ENCODE data around the gene EYS. TPM values are rescaled to one million over a fixed set of nuclear protein-coding genes. Genes with fewer than 3 reads are reported as not detected.
A peak's percentile ranks its signal among the peaks of the same experiment; 100 is the strongest.
"Not testable (repeated sequence)": the region's sequence is repeated elsewhere in the genome, so short reads cannot be mapped to it uniquely, and the experiment has no call there.

The EYS gene
- total RNA-seq, 1 experiment from 2014 or later = 0.98 TPM

DNA sequence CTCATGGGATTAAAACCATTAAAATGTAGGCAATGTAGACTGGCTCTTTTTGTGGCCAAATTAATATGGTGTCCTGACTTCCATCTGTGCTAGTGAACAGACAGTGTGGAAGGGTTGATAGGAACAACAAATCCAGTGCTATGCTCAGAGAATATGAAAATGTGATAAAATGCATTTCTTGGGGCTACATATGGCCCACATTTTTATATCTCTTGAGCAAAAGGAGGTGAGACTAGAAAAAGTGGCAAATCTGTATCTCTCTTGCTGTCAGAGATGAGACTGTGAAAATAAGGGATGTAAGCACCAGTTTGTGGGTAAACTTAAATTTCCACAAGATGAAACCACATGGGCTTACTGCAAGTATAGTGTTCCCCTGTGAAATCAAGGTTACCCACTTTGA is 1909.3 kb downstream of the EYS start:
- no peak for DNase-seq (ENCODE audit: low read depth)

DNA sequence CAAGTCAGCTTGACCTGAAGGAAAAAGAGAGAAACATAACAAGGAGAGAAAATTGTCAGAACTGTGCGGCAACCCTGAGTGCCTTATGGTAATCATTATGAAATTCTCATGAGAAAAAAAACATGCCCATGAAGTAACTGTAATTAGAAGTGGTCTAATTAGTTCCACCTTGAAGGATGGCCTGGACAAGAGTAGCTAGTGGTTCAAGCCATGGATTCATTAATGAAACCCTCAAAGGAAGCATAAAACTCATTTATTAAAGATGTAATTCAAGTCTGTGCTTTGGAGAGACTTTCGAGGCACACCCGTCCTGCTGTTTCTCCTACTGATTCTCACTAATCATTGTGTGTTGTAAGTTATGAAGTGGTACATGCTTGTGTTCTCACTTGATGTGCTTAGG is 1911.2 kb downstream of the EYS start:
- DNase-seq (ENCODE audit: low read depth) = no peak

- DNase-seq (ENCODE audit: low read depth) = peak; percentile 71
Measured at GRCh38 chr6:63795006-63795405, 1912.0 kb downstream of the EYS start.

DNA sequence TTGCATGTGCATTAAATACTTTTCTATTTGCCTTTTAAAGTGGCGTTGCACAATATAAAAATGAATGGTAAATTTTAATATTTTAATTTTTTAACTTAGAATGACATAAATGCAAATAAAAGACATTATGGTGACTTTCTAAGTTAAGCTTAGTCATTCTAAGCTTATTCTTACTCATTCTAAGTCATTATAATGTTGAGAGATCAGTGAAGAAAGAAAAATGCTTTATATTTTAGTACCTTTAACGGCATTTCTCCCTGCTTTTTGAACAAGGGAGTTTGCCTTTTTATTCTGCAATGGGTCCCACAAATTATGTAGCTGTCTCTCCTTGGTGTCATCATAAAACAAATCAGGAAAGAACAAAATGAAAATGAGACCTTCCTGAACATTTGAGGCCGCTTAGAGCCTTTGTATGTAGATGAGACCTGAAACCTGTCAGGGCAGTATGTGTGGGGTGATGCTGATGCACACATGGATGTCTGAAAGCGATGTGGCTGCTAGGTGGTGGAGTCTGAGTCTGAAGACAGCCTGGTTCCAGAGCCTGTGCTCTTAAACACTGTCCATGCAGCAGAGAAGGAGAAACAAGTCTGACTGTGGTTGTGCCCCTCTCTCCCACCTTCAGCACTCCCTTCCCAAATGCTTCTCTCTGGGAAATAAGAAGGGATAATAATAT is 1913.4 kb downstream of the EYS start:
- no peak for DNase-seq (ENCODE audit: low read depth)

- DNase-seq (ENCODE audit: low read depth) = no peak
Measured at GRCh38 chr6:63792736-63793464, 1914.1 kb downstream of the EYS start.

GRCh38 chr6:63790334-63790733 is 1916.7 kb downstream of the EYS start:
- no peak for DNase-seq (ENCODE audit: low read depth)

GRCh38 chr6:63789699-63790098 is 1917.3 kb downstream of the EYS start:
- no peak for DNase-seq (ENCODE audit: low read depth)

DNA sequence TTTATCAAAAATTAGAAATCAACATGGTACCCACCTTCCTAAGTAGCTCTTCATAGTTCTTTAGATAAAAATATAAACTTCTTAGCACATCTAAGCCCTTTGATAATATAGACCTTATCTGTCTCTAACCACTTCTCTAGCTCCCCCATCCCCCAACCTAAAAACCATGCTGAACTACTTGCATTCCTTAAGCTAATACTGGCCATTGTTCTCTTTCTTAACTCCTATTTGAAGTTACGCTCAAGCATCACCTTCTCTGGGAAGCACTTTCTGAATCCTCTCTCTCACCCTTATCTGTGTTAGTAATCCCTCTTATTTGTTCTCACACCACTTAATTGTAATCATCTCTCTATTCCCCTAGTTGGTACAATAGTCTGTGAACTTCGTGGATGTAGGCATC is 1918.5 kb downstream of the EYS start:
- DNase-seq (ENCODE audit: low read depth) = no peak

GRCh38 chr6:63787021-63787420 is 1920.0 kb downstream of the EYS start:
- DNase-seq (ENCODE audit: low read depth) = peak; percentile 41

DNA sequence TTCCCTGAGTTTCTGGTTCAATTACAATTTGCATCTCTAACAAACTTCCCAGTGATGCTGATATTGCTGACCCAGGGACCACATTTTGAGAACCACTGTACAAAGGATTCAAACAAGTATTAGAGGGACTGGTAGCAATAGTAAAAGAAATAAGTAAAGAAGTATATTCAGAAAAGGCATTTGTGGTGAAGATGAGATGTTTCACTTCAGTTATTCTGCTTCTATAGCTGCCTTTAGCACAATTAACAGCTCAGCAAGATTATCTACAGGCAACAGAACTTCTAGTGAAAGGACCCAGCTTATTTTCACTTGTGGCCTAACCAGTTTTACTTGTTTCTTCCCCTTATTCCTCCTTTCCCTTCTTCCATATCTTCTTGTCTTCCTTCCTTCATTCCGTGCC is 1922.0 kb downstream of the EYS start:
- no peak for DNase-seq (ENCODE audit: low read depth)

- DNase-seq (ENCODE audit: low read depth) = no peak
Measured at GRCh38 chr6:63783096-63783495, 1923.9 kb downstream of the EYS start.

DNA sequence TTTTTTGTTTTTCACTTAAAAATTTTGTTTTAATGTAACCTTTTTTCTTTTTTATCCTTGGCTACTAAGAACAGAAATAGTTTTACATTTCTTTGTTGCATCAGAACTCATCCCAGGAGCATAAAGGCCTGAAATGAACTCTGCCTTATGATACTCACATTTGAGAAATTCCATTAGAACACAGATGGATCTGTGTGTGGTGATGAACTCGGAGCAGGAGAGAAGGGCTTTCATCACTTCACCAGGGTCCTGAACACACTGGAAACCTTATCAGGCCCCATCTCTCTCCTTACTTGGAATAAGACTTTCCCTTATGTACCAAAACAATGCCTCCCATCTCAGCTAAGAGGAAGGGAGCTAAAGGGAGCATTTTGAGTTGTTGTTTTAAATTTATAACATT is 1932.1 kb downstream of the EYS start:
- DNase-seq (ENCODE audit: low read depth) = no peak

DNA sequence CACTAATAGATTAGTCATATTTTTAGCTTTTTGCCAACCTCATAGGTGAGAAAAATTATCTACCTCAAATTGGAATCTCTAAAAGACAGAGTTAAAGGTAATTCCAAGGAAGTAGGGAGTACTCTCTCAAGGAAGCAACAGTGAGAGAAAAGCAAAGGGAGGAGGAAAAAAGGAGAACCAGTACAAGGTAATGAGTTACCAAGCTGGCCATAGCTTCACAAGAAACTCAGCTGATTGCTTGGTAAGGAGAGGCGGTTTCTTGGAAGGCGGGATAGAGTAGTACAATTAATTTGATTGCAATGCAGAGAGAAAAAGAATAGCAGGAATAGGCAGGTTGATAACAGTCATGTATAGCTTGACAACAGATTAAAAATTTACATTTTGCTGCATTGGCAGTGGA is 1933.8 kb downstream of the EYS start:
- DNase-seq (ENCODE audit: low read depth) = no peak

- no peak for DNase-seq (ENCODE audit: low read depth)
Measured at GRCh38 chr6:63765828-63766227, 1941.2 kb downstream of the EYS start.

- peak; percentile 38 for DNase-seq (ENCODE audit: low read depth)
Measured at GRCh38 chr6:63764318-63764916, 1942.6 kb downstream of the EYS start.

DNA sequence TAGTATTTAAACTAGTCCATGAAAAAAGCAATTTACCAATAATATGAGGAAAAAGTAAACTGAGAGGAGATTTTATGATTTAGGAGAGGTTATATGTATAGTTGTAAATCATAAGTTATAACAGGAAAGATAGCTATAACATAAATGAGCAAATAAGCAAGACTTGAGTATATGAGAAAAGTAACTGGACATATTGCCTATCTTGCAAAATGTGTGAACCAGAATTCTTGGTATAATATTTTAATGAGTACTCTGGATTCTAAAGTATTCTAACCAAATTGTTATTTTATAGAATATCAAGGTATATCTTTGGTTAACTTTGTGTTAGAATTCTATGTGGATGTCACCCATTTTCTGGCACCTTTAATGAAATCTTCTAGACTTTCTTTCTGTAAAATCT is 1946.8 kb downstream of the EYS start:
- DNase-seq (ENCODE audit: low read depth) = no peak

DNA sequence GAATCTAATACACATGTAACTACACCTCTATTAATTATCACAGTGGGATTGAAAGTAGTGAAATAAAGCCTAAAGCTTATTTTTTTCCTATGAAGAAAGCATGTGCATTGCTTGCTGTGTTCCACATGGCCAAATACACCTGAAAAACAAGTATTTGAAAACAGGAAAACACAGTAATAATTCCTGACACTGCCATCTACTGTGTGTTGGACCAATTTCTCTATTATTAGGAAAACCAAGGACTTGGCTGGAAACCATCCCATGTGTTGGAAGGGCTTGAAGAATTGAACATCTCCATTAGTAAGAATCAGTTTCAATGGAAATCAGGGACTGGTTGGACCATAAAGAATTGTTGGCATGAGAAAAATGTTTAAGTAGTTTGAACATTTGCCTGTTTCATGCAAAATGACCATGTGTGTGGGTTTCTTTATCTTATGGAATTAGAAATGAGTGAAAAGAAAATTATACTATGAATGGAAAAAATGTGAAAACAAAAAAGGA is 1947.4 kb downstream of the EYS start:
- peak; percentile 11 for DNase-seq (ENCODE audit: low read depth)

DNA sequence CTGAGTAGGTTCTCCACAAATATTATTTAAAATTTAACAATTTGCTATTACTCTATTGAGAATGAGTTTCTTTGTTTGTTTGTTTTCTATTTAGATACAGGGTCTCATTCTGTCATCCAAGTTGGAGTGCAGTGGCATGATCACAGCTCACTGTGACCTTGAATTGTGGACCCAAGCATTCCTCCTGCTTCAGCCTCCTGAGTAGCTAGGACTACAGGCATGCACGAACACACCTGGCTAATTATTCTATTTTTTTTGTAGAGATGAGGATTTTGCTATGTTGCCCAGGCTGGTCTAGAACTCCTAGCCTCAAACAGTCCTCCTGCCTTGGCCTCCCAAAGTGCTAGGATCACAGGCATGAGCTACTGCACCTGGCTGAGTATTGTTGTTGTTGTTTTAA is 1949.2 kb downstream of the EYS start:
- no peak for DNase-seq (ENCODE audit: low read depth)

GRCh38 chr6:63757275-63757674 is 1949.8 kb downstream of the EYS start:
- not testable (repeated sequence) for DNase-seq (ENCODE audit: low read depth)

- peak; percentile 38 for DNase-seq (ENCODE audit: low read depth)
Measured at GRCh38 chr6:63750400-63750799, 1956.6 kb downstream of the EYS start.

DNA sequence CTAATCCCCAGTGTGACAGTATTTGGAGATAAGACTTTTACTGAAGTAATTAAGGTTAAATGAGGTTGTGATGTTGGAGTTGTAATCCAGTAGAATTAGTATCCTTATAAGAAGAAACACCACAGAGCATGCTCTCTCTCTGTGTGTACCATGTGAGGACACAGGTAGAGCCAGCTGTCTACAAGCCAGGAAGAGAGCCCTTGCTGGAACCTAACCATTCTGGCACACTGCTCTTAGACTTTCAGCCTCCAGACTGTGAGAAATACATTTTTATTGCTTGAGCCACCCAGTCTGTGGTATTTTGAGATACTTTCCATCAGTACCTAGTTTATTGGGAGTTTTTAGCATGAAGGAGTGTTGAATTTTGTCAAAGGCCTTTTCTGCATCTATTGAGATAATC is 1961.2 kb downstream of the EYS start:
- no peak for DNase-seq (ENCODE audit: low read depth)

GRCh38 chr6:63744810-63745209 is 1962.2 kb downstream of the EYS start:
- DNase-seq (ENCODE audit: low read depth) = no peak

DNA sequence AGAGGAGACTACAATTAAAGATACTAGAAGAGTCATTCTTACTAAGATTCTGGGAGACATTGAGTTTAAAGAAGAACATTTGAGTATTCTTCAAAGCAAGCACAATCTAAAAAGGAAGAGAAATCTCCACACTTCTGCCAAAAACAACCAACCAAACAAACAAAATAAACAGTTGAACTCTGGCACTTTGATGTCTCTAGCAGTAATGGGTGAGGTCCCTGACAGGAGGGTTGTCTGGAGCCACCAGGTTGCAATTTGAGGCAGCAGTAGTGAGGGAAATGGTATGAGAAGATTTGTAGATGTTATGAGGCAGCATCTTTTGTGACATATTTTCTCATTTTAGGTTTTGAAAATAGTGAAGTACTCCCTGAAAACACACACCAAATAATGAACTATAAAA is 1963.3 kb downstream of the EYS start:
- no peak for DNase-seq (ENCODE audit: low read depth)
